ENCODE measurements around the gene FSD2. TPM values are rescaled to one million over a fixed set of nuclear protein-coding genes. Genes with fewer than 3 reads are reported as not detected.

The FSD2 gene
- total RNA-seq, 1 experiment from 2014 or later: not detected

- TF ChIP-seq CTCF (IDR thresholded peaks at IDR 0.05; ENCODE audit: unreplicated experiment): no peak
- Mint-ChIP-seq H3K27me3 (ENCODE audit: insufficient read depth, unreplicated experiment) (no peaks in the 10 kb centered on the region), H3K4me3 (ENCODE audit: unreplicated experiment) (no peak overlapping the region), H3K27ac (ENCODE audit: low read depth, unreplicated experiment) (no peak overlapping the region), H3K36me3 (ENCODE audit: insufficient read depth, unreplicated experiment) (no peaks in the 10 kb centered on the region), H3K9me3 (ENCODE audit: unreplicated experiment) (no peaks in the 10 kb centered on the region), H3K4me1 (ENCODE audit: insufficient read depth, unreplicated experiment) (no peaks in the 10 kb centered on the region)
- BruUV-seq (replicated peaks): no TSS peak
- ChIA-PET POLR2A (no interaction called here), CTCF (interaction anchor here (0.5 to 4.7 kb wide), 2 partner anchors 67 to 148 kb away, joined by 7 to 47 read pairs; no protein-coding TSS in a partner anchor)
- intact Hi-C loops (cut with micrococcal nuclease): no loop called here
- no peak for DNase-seq (ENCODE audit: unreplicated experiment)
These were observed 46.2 kb upstream of the FSD2 start for GRCh38 chr15:82851981-82852511.

- Mint-ChIP-seq H3K9me3 (ENCODE audit: unreplicated experiment) (no peaks in the 10 kb centered on the region), H3K27me3 (ENCODE audit: insufficient read depth, unreplicated experiment) (no peaks in the 10 kb centered on the region), H3K4me3 (ENCODE audit: unreplicated experiment) (no peak overlapping the region), H3K4me1 (ENCODE audit: insufficient read depth, unreplicated experiment) (no peaks in the 10 kb centered on the region), H3K27ac (ENCODE audit: low read depth, unreplicated experiment) (no peak overlapping the region), H3K36me3 (ENCODE audit: insufficient read depth, unreplicated experiment) (no peaks in the 10 kb centered on the region)
- ChIA-PET POLR2A (no interaction called here), CTCF (interaction anchor here (0.5 to 4.7 kb wide), 6 partner anchors 11 to 160 kb away, joined by 3 to 47 read pairs (median 4); partner anchors contain the start of gene C15orf40)
- BruUV-seq (replicated peaks): no TSS peak
- intact Hi-C loops (cut with micrococcal nuclease): no loop called here
- DNase-seq (ENCODE audit: unreplicated experiment): no peak
- no peak for TF ChIP-seq CTCF (IDR thresholded peaks at IDR 0.05; ENCODE audit: unreplicated experiment)
These were observed 45.5 kb upstream of the FSD2 start for GRCh38 chr15:82851306-82851850.

- intact Hi-C loops (cut with micrococcal nuclease): no loop called here
- H3K36me3 Mint-ChIP-seq (ENCODE audit: insufficient read depth, unreplicated experiment): no peaks in the 10 kb centered on the region
- H3K4me3 Mint-ChIP-seq (ENCODE audit: unreplicated experiment): no peak overlapping the region
- CTCF ChIA-PET: interaction anchor here (0.7 to 4.7 kb wide), 7 partner anchors 11 to 161 kb away, joined by 3 to 47 read pairs (median 4); partner anchors contain the start of gene C15orf40
- no peak for TF ChIP-seq CTCF (IDR thresholded peaks at IDR 0.05; ENCODE audit: unreplicated experiment)
- DNase-seq (ENCODE audit: unreplicated experiment): no peak
- no peaks in the 10 kb centered on the region for H3K27me3 Mint-ChIP-seq (ENCODE audit: insufficient read depth, unreplicated experiment)
- no TSS peak for BruUV-seq (replicated peaks)
- no peak overlapping the region for H3K27ac Mint-ChIP-seq (ENCODE audit: low read depth, unreplicated experiment)
- H3K4me1 Mint-ChIP-seq (ENCODE audit: insufficient read depth, unreplicated experiment): no peaks in the 10 kb centered on the region
- H3K9me3 Mint-ChIP-seq (ENCODE audit: unreplicated experiment): no peaks in the 10 kb centered on the region
- POLR2A ChIA-PET: interaction anchor here (0.6 kb wide), 1 partner anchor 139 kb away, joined by 4 read pairs; no protein-coding TSS in a partner anchor
These were observed 44.9 kb upstream of the FSD2 start for GRCh38 chr15:82850731-82851130.

GRCh38 chr15:82849556-82850512, 44.0 kb upstream of the FSD2 start:
- no TSS peak for BruUV-seq (replicated peaks)
- Mint-ChIP-seq H3K27ac (ENCODE audit: low read depth, unreplicated experiment) (peak overlapping the region; percentile 16), H3K27me3 (ENCODE audit: insufficient read depth, unreplicated experiment) (no peaks in the 10 kb centered on the region), H3K36me3 (ENCODE audit: insufficient read depth, unreplicated experiment) (no peaks in the 10 kb centered on the region), H3K9me3 (ENCODE audit: unreplicated experiment) (no peaks in the 10 kb centered on the region), H3K4me3 (ENCODE audit: unreplicated experiment) (no peak overlapping the region), H3K4me1 (ENCODE audit: insufficient read depth, unreplicated experiment) (no peaks in the 10 kb centered on the region)
- peak; percentile 53 for TF ChIP-seq CTCF (IDR thresholded peaks at IDR 0.05; ENCODE audit: unreplicated experiment)
- intact Hi-C loops (cut with micrococcal nuclease): loop anchor here (1.0 to 2.0 kb wide), 2 partner anchors 137 to 150 kb away; partner anchors contain the start of gene RAMAC
- CTCF ChIA-PET: interaction anchor here (0.5 to 4.7 kb wide), 17 partner anchors 11 to 343 kb away, joined by 3 to 47 read pairs (median 3); no protein-coding TSS in a partner anchor
- peak; percentile 85 for DNase-seq (ENCODE audit: unreplicated experiment)
- POLR2A ChIA-PET: interaction anchor here (0.6 to 1.6 kb wide), 5 partner anchors 100 to 150 kb away, joined by 3 to 6 read pairs (median 4); partner anchors contain the start of gene RAMAC

Measured in MCF 10A (cell line).